ENCODE data around the gene SYNPO2. TPM values are rescaled to one million over a fixed set of nuclear protein-coding genes. Genes with fewer than 3 reads are reported as not detected.
"Not testable (repeated sequence)": the region's sequence is repeated elsewhere in the genome, so short reads cannot be mapped to it uniquely, and the experiment has no call there.

The SYNPO2 gene
- total RNA-seq, 2 donors from 2014 or later, result 11.8 to 141 TPM

GRCh38 chr4:119057417-119057816, 168.8 kb downstream of the SYNPO2 start:
- DNase-seq, result no peak
- intact Hi-C loops (cut with DNase I, micrococcal nuclease), result no loop called here
- ATAC-seq, result no peak

GRCh38 chr4:119059221-119059620, 170.6 kb downstream of the SYNPO2 start:
- intact Hi-C loops (cut with DNase I, micrococcal nuclease), result no loop called here
- DNase-seq (no peak), ATAC-seq (no peak)

GRCh38 chr4:119067125-119067524, 178.5 kb downstream of the SYNPO2 start:
- DNase-seq; ATAC-seq; intact Hi-C loops (cut with DNase I, micrococcal nuclease): not testable (repeated sequence)

GRCh38 chr4:119067670-119068360, 179.2 kb downstream of the SYNPO2 start:
- peak; percentile 60 for ATAC-seq
- peak; percentile 25 to 59 for DNase-seq
- intact Hi-C loops (cut with DNase I, micrococcal nuclease), result not testable (repeated sequence)

- ATAC-seq, result peak; percentile 84
- DNase-seq, result no peak
- intact Hi-C loops (cut with DNase I, micrococcal nuclease), result no loop called here
These were observed 179.9 kb downstream of the SYNPO2 start for GRCh38 chr4:119068529-119068962.

GRCh38 chr4:119070301-119070700, 181.6 kb downstream of the SYNPO2 start:
- DNase-seq (no peak), ATAC-seq (no peak)
- intact Hi-C loops (cut with DNase I, micrococcal nuclease), result no loop called here

- DNase-seq (no peak), ATAC-seq (peak; percentile 96)
- intact Hi-C loops (cut with DNase I, micrococcal nuclease), result no loop called here
These were observed 192.3 kb downstream of the SYNPO2 start for GRCh38 chr4:119080721-119081541.

GRCh38 chr4:119081542-119081859, 192.8 kb downstream of the SYNPO2 start:
- ATAC-seq (peak; percentile 61), DNase-seq (no peak)
- intact Hi-C loops (cut with DNase I, micrococcal nuclease), result no loop called here

GRCh38 chr4:119081943-119082342, 193.3 kb downstream of the SYNPO2 start:
- ATAC-seq (peak; percentile 34), DNase-seq (no peak)
- intact Hi-C loops (cut with DNase I, micrococcal nuclease), result no loop called here

- intact Hi-C loops (cut with DNase I, micrococcal nuclease), result no loop called here
- DNase-seq (no peak), ATAC-seq (no peak)
These were observed 194.0 kb downstream of the SYNPO2 start for GRCh38 chr4:119082661-119083060.

GRCh38 chr4:119084513-119084912, 195.9 kb downstream of the SYNPO2 start:
- no peak for DNase-seq
- no peak for ATAC-seq
- intact Hi-C loops (cut with DNase I, micrococcal nuclease), result no loop called here

GRCh38 chr4:119087121-119087520, 198.5 kb downstream of the SYNPO2 start:
- intact Hi-C loops (cut with DNase I, micrococcal nuclease), result no loop called here
- ATAC-seq (peak; percentile 78), DNase-seq (no peak)

GRCh38 chr4:119087656-119088055, 199.0 kb downstream of the SYNPO2 start:
- intact Hi-C loops (cut with DNase I, micrococcal nuclease), result no loop called here
- ATAC-seq, result peak; percentile 16
- no peak for DNase-seq

- intact Hi-C loops (cut with DNase I, micrococcal nuclease), result no loop called here
- peak; percentile 61 for ATAC-seq
- no peak for DNase-seq
These were observed 204.6 kb downstream of the SYNPO2 start for GRCh38 chr4:119093042-119093827.

GRCh38 chr4:119097282-119097900, 208.7 kb downstream of the SYNPO2 start:
- intact Hi-C loops (cut with DNase I, micrococcal nuclease), result no loop called here
- ATAC-seq (peak; percentile 89), DNase-seq (no peak)

GRCh38 chr4:119098306-119098705, 209.7 kb downstream of the SYNPO2 start:
- no peak for ATAC-seq
- DNase-seq, result no peak
- intact Hi-C loops (cut with DNase I, micrococcal nuclease), result no loop called here

GRCh38 chr4:119099227-119099810, 210.7 kb downstream of the SYNPO2 start:
- ATAC-seq (no peak), DNase-seq (no peak)
- intact Hi-C loops (cut with DNase I, micrococcal nuclease), result no loop called here

GRCh38 chr4:119100655-119101054, 212.0 kb downstream of the SYNPO2 start:
- intact Hi-C loops (cut with DNase I, micrococcal nuclease), result no loop called here
- ATAC-seq, result peak; percentile 11
- no peak for DNase-seq

GRCh38 chr4:119103263-119103662, 214.6 kb downstream of the SYNPO2 start:
- peak; percentile 86 for ATAC-seq
- intact Hi-C loops (cut with DNase I, micrococcal nuclease), result no loop called here
- peak in 1 of 2 donors; percentile 46 for DNase-seq

Data from left colon (tissue), 2 donors.